GM19043 (cell line): ENCODE results near the gene DOP1A.
A peak's percentile ranks its signal among the peaks of the same experiment; 100 is the strongest.

Source experiments
- ATAC-seq: cut with Tn5 transposase; IDR thresholded peaks from one replicate; pipeline ENCODE4 v1.9.1; 2021; ENCODE audit warnings: low read depth; ENCODE audit not compliant: unreplicated experiment

Gene DOP1A, protein sequence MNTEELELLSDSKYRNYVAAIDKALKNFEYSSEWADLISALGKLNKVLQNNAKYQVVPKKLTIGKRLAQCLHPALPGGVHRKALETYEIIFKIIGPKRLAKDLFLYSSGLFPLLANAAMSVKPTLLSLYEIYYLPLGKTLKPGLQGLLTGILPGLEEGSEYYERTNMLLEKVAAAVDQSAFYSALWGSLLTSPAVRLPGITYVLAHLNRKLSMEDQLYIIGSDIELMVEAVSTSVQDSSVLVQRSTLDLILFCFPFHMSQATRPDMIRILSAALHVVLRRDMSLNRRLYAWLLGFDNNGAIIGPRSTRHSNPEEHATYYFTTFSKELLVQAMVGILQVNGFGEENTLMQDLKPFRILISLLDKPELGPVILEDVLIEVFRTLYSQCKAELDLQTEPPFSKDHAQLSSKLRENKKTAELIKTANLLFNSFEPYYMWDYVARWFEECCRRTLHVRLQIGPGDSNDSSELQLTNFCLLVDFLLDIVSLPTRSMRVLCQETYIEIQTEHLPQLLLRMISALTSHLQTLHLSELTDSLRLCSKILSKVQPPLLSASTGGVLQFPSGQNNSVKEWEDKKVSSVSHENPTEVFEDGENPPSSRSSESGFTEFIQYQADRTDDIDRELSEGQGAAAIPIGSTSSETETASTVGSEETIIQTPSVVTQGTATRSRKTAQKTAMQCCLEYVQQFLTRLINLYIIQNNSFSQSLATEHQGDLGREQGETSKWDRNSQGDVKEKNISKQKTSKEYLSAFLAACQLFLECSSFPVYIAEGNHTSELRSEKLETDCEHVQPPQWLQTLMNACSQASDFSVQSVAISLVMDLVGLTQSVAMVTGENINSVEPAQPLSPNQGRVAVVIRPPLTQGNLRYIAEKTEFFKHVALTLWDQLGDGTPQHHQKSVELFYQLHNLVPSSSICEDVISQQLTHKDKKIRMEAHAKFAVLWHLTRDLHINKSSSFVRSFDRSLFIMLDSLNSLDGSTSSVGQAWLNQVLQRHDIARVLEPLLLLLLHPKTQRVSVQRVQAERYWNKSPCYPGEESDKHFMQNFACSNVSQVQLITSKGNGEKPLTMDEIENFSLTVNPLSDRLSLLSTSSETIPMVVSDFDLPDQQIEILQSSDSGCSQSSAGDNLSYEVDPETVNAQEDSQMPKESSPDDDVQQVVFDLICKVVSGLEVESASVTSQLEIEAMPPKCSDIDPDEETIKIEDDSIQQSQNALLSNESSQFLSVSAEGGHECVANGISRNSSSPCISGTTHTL (N-terminal part only)

GRCh38 chr6:83067448-83068439, at the start of gene DOP1A:
TSS of gene DOP1A (plus strand) at chr6:83067671. CDS start at chr6:83096978, 29,307 bp downstream.
- ATAC-seq = peak; percentile 69

DNA sequence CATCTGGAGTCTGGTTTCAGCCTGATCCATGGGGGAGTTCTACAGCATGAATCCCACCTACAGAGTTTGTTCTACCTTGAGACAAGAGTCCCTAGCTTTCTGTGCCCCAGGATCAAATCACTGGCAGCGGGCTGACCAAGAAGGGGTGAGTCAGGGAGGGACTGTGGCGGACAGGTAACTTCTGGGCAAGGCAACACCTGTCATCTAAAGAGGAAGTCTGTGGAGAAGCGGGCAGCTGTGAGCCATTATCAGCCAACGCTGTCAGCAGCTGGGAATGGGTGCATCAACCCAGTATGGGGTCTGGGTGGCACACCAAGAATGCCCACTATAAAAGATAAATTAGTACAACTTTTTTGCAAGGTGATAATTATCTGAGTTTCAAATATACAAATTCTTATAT, 47.7 kb upstream of the DOP1A start:
- ATAC-seq = no peak

- ATAC-seq = no peak
Measured at GRCh38 chr6:83031689-83032088, 35.8 kb upstream of the DOP1A start.

DNA sequence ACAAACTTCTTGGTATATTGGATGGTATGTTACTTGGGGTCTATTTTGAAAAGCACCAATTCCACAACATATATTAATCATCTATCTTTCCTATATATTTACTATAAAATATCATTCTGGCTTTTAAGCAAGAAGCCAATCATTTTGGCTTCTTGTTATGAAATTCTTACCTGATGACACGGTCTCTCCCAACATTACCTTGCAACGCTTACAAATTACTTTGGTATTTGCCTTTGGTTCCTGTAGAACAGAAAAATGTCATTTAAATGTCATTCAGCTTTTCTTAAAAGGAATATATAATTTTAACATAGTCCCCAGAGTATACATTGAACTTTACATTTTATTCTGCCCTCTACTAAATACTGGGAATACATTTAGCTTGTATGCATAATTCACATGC, 29.2 kb upstream of the DOP1A start:
- no peak for ATAC-seq

DNA sequence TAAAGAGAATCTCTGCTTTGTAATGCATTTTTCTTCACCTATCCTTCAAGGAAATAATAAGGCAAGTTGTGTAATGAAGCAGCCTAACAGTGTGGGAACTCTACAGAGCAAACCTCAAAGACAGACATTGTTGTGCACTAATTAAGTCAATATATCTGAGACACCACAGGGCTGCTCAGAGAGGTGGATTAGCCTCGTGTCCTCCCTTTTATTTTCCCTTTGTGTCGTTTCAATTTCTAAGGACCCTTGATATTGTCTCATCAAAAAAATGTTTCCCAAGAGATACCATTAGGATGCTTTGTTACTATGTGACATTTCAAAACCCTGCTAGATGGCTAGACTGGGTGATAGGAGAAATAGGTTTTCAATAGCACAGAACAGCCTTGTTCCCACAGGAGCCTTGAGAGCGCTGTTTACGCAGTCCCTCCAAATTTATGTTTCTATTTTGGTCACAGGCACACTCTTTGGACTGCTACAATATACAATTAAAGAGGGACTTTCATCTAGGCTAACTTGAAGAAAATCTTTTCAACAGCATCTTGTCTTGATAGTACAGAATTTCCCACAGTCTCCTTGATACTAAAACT, 24.9 kb upstream of the DOP1A start:
- ATAC-seq = no peak

DNA sequence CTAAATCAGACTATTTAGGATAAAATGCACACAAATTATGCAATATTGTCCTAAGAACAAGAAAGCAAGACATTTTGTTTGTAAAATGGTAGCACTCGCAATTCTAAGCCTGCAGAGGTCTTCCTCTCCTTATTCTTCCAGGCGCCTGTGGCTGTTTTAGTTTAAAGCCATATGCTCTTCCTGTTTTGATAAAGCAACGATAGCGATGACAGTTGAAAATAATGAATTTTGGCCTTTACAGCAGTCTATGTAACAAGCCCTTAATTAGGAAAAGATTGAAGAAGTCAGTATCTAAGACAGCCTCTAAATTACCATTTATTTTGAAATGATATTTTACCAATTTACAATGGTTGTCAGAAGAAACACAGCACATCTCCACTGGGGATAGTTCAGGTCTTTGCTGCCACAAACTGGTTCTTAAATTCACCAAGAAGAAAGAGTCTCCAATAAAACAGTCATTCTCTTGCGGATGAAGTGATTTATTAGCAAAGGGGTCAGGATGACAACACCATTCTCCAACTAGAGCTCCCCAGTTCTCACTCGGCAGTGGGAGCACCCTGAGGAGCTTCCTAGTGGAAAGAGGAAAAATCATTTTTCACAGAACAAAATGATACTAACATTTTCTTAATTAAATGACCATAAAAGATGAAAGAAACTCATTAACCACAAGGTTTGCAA, 23.2 kb upstream of the DOP1A start:
- ATAC-seq = no peak

DNA sequence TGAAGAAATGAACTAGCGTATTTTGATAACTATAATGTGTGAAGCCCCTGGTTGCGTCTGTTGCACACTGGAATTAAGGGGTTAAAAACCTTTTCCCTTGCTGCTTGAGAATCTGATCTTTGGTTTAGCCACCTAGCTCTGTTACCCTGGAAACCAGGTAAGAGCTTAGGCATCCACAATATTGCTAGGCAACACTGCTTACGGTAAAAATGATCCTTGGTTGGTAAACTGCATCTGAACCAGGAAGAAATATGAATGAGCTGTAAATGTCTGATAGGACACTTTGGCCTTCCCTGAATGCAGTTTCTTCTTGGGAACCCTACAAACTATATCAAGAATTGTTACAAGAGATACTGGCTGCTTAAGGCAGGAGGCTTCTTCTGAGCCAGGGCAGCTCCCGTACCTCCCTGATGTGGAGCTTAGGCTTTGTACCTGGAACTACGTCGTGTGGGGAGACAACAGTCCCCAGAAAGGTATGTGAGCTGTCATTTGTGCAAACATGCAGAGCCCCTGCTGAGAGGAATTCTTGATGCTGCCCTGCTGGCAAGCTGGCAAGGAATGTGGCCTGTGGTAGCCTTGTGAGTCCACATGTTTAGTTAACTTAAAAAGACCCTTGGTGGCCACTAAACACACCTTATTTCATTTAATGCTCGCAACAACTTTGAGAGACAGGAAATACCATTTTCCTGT, 20.3 kb upstream of the DOP1A start:
- ATAC-seq = no peak

DNA sequence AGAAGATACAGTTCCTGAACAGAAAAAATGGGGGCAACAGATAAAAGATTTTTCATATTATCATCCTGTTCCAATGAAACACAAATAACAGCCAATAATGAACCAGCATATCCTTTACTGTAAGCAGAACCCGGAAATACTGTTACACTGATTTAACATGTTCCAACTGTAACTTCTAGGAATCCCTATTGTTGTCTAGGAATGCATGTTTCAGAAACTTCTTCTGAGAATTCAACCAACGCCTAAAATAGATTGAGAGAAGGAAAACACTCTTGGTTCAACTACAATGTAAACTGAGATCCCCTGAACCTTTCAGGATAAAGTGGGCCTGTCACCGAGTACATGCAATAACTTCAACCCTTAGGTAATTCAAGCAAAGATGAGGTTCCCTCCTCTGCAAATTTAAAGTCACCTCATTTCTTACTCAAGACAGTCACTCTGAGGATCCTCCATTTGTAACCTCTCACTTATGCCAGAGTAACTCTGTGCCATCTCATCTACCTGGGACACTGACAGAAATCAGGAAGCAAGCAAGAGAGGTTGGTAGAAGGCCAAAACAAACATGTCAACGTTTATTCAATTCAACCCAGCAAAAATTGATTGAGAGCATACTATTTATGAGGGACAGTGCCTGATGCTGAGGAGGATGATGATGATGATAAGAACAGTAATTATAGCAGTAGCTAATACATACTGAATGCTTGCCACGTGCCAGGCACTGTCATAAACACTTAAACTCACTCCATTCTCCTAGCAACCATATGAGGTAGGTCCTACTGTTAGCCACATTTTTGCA, 15.9 kb upstream of the DOP1A start:
- no peak for ATAC-seq

GRCh38 chr6:83053678-83054077, 13.8 kb upstream of the DOP1A start:
- no peak for ATAC-seq

GRCh38 chr6:83055366-83055964, 12.0 kb upstream of the DOP1A start:
- no peak for ATAC-seq

DNA sequence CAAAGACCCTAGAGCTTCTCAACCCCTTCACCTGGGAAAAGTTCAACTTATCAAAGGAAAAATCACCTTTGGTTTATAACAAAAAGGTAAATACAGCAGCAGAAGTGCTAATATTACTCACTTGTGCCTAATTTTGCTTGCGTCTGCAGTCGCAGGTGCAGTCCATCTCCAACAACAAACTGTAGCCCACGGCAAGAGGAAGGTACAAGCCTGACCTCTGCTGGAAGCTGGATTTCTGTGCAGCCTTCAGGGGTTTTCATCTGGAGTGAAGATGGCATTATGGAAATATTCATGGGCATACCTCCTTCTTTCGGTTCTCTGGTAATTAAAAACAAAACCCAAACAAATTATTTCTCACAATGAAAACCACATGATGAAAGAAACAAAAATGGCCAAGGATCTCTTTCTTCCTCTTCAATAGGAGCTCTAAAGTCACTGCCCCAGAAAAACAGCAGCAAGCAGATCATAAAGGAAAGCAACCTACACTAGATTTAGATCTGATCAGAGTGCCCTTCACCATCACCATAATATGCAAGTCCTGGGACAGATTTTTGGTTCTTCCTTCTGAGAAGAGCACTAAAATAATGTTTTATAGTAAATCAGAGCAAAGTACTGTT, 9.7 kb upstream of the DOP1A start:
- ATAC-seq = peak; percentile 85

DNA sequence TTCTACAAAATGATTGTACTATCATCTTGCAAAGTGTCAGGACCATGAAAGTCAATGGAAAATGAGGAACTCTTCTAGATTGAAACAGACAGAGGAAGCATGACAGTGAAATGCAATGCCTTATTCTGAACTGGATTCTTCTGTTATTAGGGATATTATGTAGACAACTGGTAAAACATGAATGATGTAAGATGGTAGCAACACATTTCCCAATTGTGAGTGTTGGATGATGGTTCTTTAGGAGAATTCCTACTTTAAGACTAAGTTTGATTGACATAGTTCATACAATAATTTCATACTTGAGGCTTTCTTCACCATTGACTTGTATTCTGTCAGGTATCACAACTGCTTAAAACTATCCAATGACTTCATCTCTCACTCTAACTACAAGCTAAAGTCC, 6.3 kb upstream of the DOP1A start:
- no peak for ATAC-seq

- ATAC-seq = no peak
Measured at GRCh38 chr6:83062225-83062624, 5.2 kb upstream of the DOP1A start.

- ATAC-seq = peak; percentile 67
Measured at GRCh38 chr6:83065511-83066192, 1.8 kb upstream of the DOP1A start, which contains the start of gene UBE3D. TSS of gene UBE3D (minus strand) at chr6:83065841. CDS start at chr6:83065718, 123 bp downstream.

- ATAC-seq = no peak
Measured at GRCh38 chr6:83068616-83069015, 1.1 kb downstream of the DOP1A start.

DNA sequence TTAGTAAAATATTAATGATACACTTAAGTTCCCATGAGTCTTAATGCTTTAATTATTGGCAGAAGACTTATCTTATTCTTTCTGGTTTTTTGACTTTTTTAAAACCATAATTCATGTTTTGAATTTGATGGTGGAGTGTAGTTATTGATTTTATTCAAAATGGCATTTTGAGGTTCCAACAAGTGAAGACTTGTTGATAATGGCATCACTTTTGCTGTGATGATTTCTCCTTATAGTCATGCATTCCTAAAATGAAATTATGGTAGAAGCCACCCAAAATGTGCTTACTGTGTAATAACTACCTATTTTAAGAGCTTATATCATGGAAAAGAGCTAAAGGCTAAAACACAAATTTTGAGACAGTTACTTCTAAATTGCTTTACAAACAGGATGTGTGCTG, 2.2 kb downstream of the DOP1A start:
- no peak for ATAC-seq
